IPS-NIHi7 (cell line): ENCODE data around the gene GAREM1.
"Not testable (repeated sequence)": the region's sequence is repeated elsewhere in the genome, so short reads cannot be mapped to it uniquely, and the experiment has no call there.

Source experiments
- DNase-seq: peaks from one replicate; pipeline ENCODE4 v3.0.0; 2012; ENCODE audit warnings: mixed read lengths; ENCODE audit errors: extremely low spot score

Gene GAREM1

GRCh38 chr18:32368991-32369390 is 101.7 kb downstream of the GAREM1 start:
- DNase-seq, result no peak

GRCh38 chr18:32368170-32368569 is 102.5 kb downstream of the GAREM1 start:
- DNase-seq, result no peak

DNA sequence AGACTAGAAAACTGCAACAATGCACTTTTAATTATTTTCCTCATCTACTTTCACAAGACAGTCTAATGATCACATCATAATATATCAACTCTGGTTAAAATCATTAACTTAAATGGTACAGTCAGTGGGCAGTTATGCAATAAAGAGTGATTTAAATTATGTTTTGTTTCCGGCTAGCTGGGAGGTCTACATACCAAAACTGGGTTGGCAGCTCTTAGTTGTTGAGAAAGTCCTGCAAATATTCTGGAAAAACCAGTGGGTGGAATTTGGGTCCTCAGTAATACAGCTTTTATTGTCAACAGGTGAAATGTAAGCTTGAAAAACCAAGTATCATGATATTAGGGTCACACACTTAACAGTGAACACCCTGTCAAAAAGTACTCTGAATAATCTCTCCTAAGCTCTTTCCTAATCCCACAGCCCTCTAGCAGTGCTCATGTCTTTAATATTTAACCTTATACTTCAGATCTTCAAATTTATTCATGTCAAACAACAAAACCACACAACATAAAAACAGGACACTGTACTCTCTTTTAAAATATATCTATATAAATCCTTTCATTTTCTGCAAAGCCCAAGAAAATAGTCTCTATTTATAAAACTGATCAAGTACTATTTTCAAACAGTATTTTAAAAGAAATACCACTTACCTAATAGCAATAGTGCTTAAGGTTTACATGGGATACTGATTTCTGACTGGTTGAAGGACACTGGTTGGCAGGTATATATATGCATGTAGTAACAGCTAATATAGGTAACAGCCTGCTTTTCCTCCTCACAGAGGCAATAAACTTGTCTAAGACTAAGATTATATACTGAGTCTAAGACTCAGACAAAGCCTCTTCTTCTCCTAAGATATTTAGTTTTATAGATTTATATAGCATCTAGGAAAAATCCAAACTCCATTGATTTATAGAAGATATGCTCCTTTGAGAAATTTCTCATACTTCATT is 103.8 kb downstream of the GAREM1 start:
- no peak for DNase-seq

GRCh38 chr18:32362484-32362883 is 108.2 kb downstream of the GAREM1 start:
- DNase-seq, result no peak

DNA sequence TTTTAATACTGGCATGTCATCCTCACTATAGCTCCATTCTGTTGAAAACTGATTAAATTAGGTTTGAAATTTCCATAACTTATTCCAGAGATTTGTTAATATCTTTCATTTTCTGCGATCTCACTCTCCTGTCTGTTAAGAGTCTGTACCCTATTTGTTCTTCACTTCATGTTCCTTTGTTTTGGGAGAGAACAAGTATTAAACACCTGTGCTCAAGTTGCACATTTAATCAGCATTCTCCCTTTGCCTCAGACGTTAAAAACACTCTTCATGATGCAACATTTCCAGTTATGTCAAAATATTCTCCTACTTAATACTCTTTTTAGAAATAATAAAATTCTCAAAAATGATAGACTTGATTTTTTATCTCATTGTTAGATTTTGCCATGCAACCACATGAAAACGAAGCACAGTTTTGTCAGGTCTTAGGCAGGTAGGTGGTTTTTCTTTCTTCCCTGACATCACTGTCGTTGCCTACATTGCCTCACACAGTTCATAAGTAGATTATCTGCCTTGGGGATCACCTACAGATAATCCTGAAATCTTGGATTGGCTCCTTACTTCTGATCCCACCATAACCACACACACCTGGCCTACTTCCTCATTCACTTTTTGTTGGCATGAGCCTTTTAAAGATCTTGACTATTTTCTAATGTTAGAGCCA is 109.9 kb downstream of the GAREM1 start:
- DNase-seq, result no peak

GRCh38 chr18:32358529-32358928 is 112.2 kb downstream of the GAREM1 start:
- DNase-seq, result no peak

GRCh38 chr18:32358075-32358474 is 112.6 kb downstream of the GAREM1 start:
- DNase-seq, result no peak

DNA sequence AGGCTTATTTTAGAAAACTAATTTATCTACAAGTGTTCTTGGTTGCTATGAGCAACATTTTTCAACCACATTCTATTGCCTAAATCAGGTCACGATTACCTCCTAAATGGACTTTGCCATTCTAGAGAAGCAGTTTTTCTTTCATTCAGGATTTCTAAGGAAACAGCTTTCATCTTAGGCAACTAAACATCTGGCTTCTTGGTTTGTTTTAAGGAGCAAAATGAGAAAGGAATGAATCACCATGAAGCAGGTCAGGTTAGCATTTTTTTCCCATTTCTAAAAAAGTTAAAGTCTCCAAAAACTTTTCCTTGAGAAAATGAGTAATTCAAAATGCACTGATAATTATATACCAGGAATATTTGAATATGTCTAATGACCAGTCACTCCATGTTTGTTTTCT is 114.8 kb downstream of the GAREM1 start:
- DNase-seq, result no peak

DNA sequence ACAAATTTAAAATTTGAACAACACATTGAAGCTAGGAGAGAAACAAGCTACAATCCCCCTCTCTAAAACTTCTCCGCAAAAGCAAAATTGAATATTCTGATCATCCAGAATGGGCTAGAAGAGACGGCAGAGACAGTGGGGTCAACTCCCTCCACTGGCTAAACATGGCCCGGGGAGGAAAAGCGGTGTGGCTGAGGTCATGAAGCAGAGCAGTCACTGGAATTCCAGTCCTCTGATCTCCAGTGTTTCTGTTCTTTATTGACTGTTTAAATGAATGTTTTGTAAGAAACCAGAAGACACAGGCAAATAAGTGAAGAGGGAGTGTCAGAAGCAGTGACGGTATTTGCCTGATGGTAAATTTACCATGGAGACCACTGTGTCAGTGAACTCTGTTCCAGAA is 116.2 kb downstream of the GAREM1 start:
- no peak for DNase-seq

DNA sequence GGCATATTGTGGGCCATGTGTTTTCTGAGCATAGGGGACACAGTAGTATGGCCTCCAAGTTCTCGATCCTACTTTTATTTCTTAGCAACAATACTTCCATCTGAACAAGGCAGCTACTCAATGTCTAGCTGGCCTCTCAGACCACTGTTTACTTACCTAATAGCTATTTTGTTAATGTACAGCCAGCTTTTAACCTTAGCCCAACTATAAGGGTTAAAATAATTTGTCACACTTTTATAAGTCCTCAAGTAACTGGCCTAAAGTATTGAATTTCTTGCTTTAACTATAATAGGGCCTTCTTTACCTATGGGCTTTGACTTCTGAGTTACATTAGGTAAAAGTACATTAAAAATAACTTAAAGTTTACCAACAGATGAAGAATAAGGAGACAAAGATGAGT is 117.4 kb downstream of the GAREM1 start:
- no peak for DNase-seq

GRCh38 chr18:32351032-32351431 is 119.7 kb downstream of the GAREM1 start:
- DNase-seq, result no peak

GRCh38 chr18:32349728-32350395 is 120.8 kb downstream of the GAREM1 start:
- DNase-seq, result no peak

DNA sequence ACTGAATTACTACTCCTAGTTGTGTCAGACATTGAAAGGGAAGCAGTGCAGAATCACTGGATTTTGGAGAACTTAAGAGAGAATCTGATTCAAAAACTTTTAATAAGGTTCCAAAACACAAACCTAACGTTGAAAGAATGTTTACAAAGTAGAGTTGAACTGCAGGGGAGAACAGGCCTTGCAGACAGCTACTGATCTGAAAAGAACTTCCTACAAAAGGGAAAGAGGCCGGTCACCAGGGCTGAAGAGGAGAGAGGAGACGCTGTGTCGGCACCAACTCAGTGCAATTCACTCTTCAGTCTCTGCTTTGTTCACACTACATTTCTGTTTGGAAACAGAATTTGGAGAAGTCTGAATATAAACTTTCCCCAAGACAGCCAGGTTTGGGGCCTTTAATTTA is 124.0 kb downstream of the GAREM1 start:
- peak; percentile 40 for DNase-seq

DNA sequence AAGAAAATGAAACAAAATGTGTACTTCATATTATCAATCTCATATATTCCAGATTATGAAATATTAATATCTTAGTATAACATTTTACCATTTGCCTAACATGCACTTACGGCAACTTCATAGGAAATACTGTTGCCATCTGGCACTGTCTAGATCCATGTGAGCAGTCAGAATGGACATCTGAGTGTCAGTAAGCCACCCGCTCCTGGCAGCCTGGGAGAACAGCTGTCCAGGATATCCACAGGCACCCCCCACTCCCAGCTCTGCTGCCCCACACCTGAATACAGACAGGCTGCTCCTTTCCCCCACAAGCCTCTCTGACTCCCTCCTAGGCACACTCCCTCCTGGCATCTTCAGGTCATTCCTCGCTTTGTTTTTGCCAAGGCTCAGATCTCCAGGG is 127.0 kb downstream of the GAREM1 start:
- no peak for DNase-seq

- DNase-seq, result not testable (repeated sequence)
These were observed 129.6 kb downstream of the GAREM1 start for GRCh38 chr18:32341112-32341511.

GRCh38 chr18:32339045-32339444 is 131.6 kb downstream of the GAREM1 start:
- no peak for DNase-seq

DNA sequence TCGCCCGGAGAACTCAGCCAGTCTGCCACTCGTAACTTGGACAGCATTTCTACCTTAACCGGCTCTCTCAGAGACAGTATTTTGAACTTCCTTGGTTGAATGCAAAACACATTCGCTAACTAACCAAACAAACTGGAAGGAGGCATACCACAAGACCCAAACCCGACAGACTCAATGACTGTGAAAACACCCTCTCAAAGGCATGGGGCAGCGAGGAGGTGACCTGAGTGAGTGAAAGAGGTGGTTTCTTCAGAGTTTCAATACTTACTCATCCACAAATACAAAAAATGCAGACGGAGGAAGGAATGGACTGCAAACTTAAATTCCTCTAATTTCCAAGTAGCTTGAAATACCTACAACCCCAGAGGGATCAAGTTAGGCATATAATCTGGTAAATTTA is 132.9 kb downstream of the GAREM1 start:
- no peak for DNase-seq

DNA sequence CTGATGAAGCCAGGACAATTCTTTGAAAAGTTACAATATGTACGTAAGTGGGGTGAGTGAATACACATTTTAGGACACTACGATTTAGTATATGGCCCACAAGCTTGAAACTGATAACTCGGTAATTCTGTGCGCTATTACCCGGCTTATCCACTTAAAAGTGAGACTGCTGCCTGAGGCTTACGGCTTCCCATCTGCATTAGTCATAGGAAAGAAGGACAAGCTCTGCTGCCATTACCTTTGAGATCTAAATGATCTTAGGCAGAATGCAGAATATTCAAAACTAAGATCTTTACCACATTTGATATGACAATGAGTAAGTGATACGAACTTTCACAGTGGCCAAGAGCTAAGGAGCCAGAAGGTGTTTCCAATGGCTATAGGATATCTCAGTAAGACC is 133.3 kb downstream of the GAREM1 start:
- DNase-seq, result no peak

DNA sequence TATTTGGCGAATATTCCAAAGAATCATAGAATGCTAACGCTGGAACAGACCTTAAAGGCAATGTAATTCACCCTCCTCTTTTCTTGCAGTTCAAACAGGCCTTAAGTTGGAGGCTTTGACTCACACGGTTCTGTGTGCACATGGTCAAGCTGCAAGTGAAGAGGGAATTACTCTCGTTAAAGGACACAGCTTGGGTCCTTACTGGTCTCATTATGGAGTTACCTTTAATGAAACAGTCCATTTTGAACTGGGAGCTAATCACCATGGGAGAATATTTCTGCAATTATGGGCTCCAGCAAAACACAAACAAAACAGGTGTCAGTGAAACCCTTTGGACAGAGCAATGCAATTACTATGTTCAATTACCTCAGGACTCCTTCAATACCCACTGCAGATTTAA is 135.5 kb downstream of the GAREM1 start:
- DNase-seq, result no peak

DNA sequence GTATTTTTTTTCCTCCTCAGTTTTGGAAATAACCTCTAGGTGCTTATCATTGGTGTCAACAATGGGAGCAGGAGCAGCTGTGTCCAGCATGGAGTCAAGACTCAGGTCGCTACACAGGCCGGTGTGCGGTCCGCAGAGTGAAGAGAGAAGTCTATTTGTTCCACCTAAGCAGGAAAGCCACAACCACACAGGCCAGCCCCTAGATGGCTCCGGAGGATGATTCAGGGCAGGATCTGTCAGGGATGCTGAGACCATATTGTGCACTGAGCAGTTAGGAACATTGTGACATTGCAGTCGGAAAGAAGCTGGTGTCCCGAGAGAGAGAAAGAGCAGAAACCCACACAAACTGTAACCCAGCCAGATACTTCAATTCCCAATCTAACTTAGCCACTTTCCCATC is 136.9 kb downstream of the GAREM1 start:
- DNase-seq, result no peak

GRCh38 chr18:32332708-32333107 is 138.0 kb downstream of the GAREM1 start:
- no peak for DNase-seq

DNA sequence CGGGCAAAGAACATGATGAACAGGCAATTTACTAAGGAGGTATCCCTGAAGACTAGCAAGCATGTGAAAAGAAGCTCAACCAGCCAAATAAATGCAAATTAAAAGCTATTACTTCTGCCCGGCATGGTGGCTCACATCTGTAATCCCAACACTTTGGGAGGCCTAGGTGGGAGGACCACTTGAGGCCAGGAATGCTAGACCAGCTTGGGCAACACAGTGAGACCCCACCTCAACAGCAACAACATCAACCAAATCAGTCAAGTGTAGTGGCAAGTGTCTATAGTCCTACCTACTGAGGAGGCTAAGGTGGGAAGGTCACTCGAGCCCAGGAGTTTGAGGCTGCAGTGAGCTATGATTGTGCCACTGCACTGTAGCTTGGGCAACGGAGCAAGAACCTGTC is 141.7 kb downstream of the GAREM1 start:
- DNase-seq, result no peak

- no peak for DNase-seq
These were observed 142.3 kb downstream of the GAREM1 start for GRCh38 chr18:32328379-32328778.
